Keratinocyte (primary cell): ENCODE data around the gene RNF207. TPM values are rescaled to one million over a fixed set of nuclear protein-coding genes. Genes with fewer than 3 reads are reported as not detected.

Experiments
- DNase-seq: peaks from one replicate; pipeline ENCODE4 v3.0.0-alpha.2; 2011; ENCODE audit warnings: low read depth, missing footprints, low spot score
- FAIRE-seq: peaks from 2 replicates; lab custom pipeline; 2011; peaks lifted over from hg19 to GRCh38; lab: Jason Lieb, UNC
- H2AFZ ChIP-seq: 2 replicates; pipeline ENCODE4 v1.6.0; 2012; ENCODE audit warnings: low read length, control low read depth, inconsistent platforms; ENCODE audit not compliant: control insufficient read depth
- H3K27ac ChIP-seq: 2 replicates; pipeline ENCODE4 v1.5.1; 2011; ENCODE audit warnings: low read length; ENCODE audit not compliant: control insufficient read depth, insufficient read depth
- H3K27me3 ChIP-seq: 3 replicates; pipeline ENCODE4 v1.6.0; 2011; ENCODE audit warnings: low read length; ENCODE audit not compliant: control insufficient read depth, insufficient read depth; ENCODE audit errors: extremely low read depth
- H3K36me3 ChIP-seq, 2 experiments: 2 replicates in 1 of 2; 3 replicates in 1 of 2; pipeline ENCODE4 v1.5.1; 2011; ENCODE audit warnings: low read length in 2 of 2, mild to moderate bottlenecking in 1 of 2; ENCODE audit not compliant: control insufficient read depth in 2 of 2, insufficient read depth in 2 of 2; ENCODE audit errors: extremely low read depth in 1 of 2
- H3K4me1 ChIP-seq: 3 replicates; pipeline ENCODE4 v1.5.1; 2011; ENCODE audit warnings: low read length; ENCODE audit not compliant: control insufficient read depth, insufficient read depth; ENCODE audit errors: extremely low read depth
- H3K4me2 ChIP-seq: 3 replicates; pipeline ENCODE4 v1.6.0; 2011; ENCODE audit warnings: low read depth, low read length; ENCODE audit not compliant: control insufficient read depth, insufficient read depth; ENCODE audit errors: extremely low read depth
- H3K4me3 ChIP-seq, 3 experiments: fragments of 200-600 bp in 1 of 3; sonication (generic) in 1 of 3; 2 replicates in 2 of 3; 3 replicates in 1 of 3; pipeline ENCODE4 v1.5.1; 2011 to 2016; ENCODE audit warnings: low read length in 3 of 3, mild to moderate bottlenecking in 3 of 3, control low read depth in 2 of 3, inconsistent platforms in 1 of 3, low read depth in 1 of 3, mixed read lengths in 1 of 3, mixed run types in 1 of 3, moderate library complexity in 1 of 3; ENCODE audit not compliant: control insufficient read depth in 2 of 3, insufficient read depth in 2 of 3; ENCODE audit errors: extremely low read depth in 1 of 3
- H3K79me2 ChIP-seq: 2 replicates; pipeline ENCODE4 v1.6.0; 2012; ENCODE audit warnings: low read length; ENCODE audit not compliant: control insufficient read depth, insufficient read depth
- H3K9ac ChIP-seq: 3 replicates; pipeline ENCODE4 v1.6.0; 2011; ENCODE audit warnings: low read length; ENCODE audit not compliant: control insufficient read depth, insufficient read depth; ENCODE audit errors: extremely low read depth
- H3K9me1 ChIP-seq: 3 replicates; pipeline ENCODE4 v1.6.0; 2011; ENCODE audit warnings: low read length; ENCODE audit not compliant: control insufficient read depth, insufficient read depth; ENCODE audit errors: extremely low read depth
- H3K9me3 ChIP-seq: 2 replicates; pipeline ENCODE4 v1.5.1; 2012; ENCODE audit warnings: low read depth, low read length; ENCODE audit not compliant: control insufficient read depth
- H4K20me1 ChIP-seq: 3 replicates; pipeline ENCODE4 v1.6.0; 2011; ENCODE audit warnings: low read length; ENCODE audit not compliant: control insufficient read depth, insufficient read depth; ENCODE audit errors: extremely low read depth
- EZH2 ChIP-seq: IDR thresholded peaks from one replicate; pipeline ENCODE4 v1.6.1; 2012; ENCODE audit warnings: inconsistent platforms, mild to moderate bottlenecking, low read length, moderate library complexity
- dilution Hi-C: fragments of 300-500 bp; cut with MboI; formaldehyde crosslinking; loops from one replicate; pipeline ENCODE4 v1.7.0; 2020; ENCODE audit warnings: low sequenced_read_pairs; ENCODE audit not compliant: extremely low pct_ligation_motif_present
- polyA plus RNA-seq, 5 experiments: library from polyadenylated mRNA; depleted of rRNA in 3 of 5; stranded (reverse) in 3 of 5; stranded (forward) in 1 of 5; unstranded in 1 of 5; fragments of >200 nt; gene quantifications; 1 replicate in 1 of 5; 2 replicates in 3 of 5; 3 replicates in 1 of 5; pipeline versions ENCODE4 v1.2.1 to v1.2.3, GENCODE V29; 2011 to 2012; ENCODE audit warnings: missing spikeins in 2 of 5, low read depth in 1 of 5, low replicate concordance in 1 of 5
- TF ChIP-seq, protein P1 (sequence below), 3 experiments: IDR thresholded peaks in 1 of 3; conservative IDR thresholded peaks in 1 of 3; optimal IDR thresholded peaks in 1 of 3; 2 replicates in 2 of 3; 3 replicates in 1 of 3; pipeline versions ENCODE3 to v1.5.1; 2011; ENCODE audit warnings: low read length in 3 of 3, mild to moderate bottlenecking in 3 of 3, moderate library complexity in 2 of 3, control low read depth in 1 of 3, inconsistent platforms in 1 of 3; ENCODE audit not compliant: insufficient read depth in 2 of 3; ENCODE audit errors: extremely low read depth in 1 of 3

RNF207 gene
- polyA plus RNA-seq, 1 donor (not counting 4 experiments of a cell fraction or from before 2014, with no cell fraction given) = 6.1 TPM

DNA sequence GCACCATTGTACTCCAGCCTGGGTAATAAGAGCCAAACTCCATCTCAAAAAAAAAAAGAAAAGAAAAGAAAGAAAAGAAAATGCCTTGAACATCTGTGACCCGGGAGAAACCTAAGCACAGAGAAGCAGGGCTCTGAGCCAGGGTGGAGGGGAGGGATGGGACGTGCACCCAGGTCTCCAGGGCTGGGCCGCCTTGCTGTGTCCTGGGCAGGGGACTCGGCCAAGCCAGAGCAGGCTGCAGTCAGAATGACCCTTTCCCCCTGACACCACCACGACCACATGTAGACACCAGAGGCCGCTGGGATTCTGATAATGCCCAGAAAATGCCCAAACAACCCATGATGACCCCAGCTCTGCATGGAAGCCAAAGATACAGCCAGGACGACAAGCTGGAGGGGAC lies 43.6 kb upstream of the RNF207 start:
- dilution Hi-C loops = no loop called here
- DNase-seq (no peak), FAIRE-seq (no peak)

DNA sequence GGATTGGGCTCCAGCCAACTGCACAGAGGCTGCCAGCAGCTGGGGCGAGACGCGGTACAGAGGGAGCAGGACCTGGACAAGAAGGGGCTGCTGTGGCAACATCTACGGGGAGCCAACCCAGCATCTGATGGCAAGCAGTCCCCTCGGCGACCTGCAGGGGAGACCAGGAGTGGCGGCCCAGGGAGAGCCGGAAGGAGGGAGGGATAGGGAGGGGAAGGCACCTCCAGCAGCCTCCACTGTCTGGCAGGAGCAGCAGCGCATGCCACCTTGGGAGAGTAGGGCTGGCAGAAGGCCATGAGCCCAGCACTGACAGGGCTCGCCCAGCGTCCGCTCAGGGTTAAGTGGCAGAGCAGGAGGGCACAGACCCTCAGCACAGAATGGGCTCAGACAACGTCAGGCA lies 43.1 kb upstream of the RNF207 start:
- H3K9ac ChIP-seq = no peak overlapping the region
- TF ChIP-seq, protein P1, sequence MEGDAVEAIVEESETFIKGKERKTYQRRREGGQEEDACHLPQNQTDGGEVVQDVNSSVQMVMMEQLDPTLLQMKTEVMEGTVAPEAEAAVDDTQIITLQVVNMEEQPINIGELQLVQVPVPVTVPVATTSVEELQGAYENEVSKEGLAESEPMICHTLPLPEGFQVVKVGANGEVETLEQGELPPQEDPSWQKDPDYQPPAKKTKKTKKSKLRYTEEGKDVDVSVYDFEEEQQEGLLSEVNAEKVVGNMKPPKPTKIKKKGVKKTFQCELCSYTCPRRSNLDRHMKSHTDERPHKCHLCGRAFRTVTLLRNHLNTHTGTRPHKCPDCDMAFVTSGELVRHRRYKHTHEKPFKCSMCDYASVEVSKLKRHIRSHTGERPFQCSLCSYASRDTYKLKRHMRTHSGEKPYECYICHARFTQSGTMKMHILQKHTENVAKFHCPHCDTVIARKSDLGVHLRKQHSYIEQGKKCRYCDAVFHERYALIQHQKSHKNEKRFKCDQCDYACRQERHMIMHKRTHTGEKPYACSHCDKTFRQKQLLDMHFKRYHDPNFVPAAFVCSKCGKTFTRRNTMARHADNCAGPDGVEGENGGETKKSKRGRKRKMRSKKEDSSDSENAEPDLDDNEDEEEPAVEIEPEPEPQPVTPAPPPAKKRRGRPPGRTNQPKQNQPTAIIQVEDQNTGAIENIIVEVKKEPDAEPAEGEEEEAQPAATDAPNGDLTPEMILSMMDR (optimal IDR thresholded peaks at IDR 0.05 in 1 of 3, IDR thresholded peaks at IDR 0.05 in 1 of 3, conservative IDR thresholded peaks at IDR 0.05 in 1 of 3; ENCODE audit: extremely low read depth in 1 of 3, insufficient read depth in 2 of 3, low read length in 3 of 3) = no peak
- TF ChIP-seq EZH2 = no peak
- peaks cover 32% of the 10 kb centered on the region for H3K27me3 ChIP-seq
- H3K9me3 ChIP-seq = no peaks in the 10 kb centered on the region
- H3K27ac ChIP-seq = no peak overlapping the region
- H4K20me1 ChIP-seq = no peaks in the 10 kb centered on the region
- H3K4me2 ChIP-seq = no peak overlapping the region
- H3K4me1 ChIP-seq = peaks cover 7% of the 10 kb centered on the region
- DNase-seq (no peak), FAIRE-seq (no peak)
- H3K79me2 ChIP-seq = no peaks in the 10 kb centered on the region
- no peak overlapping the region for H3K4me3 ChIP-seq
- H2AFZ ChIP-seq = no peak overlapping the region
- H3K36me3 ChIP-seq = no peaks in the 10 kb centered on the region
- H3K9me1 ChIP-seq = no peaks in the 10 kb centered on the region
- dilution Hi-C loops = no loop called here

More for the DNA sequence above, 43.6 kb upstream of the RNF207 start:
- peaks cover 29% of the 10 kb centered on the region for H3K27me3 ChIP-seq
- H3K9me3 ChIP-seq = no peaks in the 10 kb centered on the region
- peaks cover 11% of the 10 kb centered on the region for H3K4me1 ChIP-seq
- TF ChIP-seq EZH2 = no peak
- TF ChIP-seq, protein P1 (optimal IDR thresholded peaks at IDR 0.05 in 1 of 3, IDR thresholded peaks at IDR 0.05 in 1 of 3, conservative IDR thresholded peaks at IDR 0.05 in 1 of 3; ENCODE audit: extremely low read depth in 1 of 3, insufficient read depth in 2 of 3, low read length in 3 of 3) = no peak
- no peak overlapping the region for H2AFZ ChIP-seq
- H3K9me1 ChIP-seq = no peaks in the 10 kb centered on the region
- no peak overlapping the region for H3K4me2 ChIP-seq
- no peak overlapping the region for H3K4me3 ChIP-seq
- H3K36me3 ChIP-seq = no peaks in the 10 kb centered on the region
- no peak overlapping the region for H3K9ac ChIP-seq
- no peak overlapping the region for H3K27ac ChIP-seq
- no peaks in the 10 kb centered on the region for H3K79me2 ChIP-seq
- H4K20me1 ChIP-seq = no peaks in the 10 kb centered on the region
